Measurements from ENCODE around the gene IFT122.
A peak's percentile ranks its signal among the peaks of the same experiment; 100 is the strongest.
"Not testable (repeated sequence)": the region's sequence is repeated elsewhere in the genome, so short reads cannot be mapped to it uniquely, and the experiment has no call there.

Gene IFT122

DNA sequence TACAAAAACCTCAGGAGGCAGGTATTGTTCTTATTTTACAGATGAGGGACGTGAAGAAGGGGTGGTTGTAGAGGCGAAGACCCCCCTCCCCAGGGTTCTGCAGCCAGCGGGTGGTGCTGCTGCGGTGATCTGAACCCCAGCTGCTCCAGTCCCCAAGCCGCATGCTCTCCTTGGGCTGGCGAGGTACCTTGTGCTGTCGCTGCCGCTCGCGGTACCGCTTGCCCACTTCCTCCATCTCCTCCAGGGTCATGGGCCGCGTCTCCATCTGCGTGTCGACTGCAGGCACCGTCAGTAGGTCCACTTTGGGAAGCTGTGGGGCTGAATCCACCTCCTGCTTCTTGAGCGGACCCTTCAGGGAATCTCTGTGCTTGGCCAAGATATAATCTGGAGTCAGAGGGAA lies 29.1 kb upstream of the IFT122 start:
- DNase-seq (ENCODE audit: low read depth), result no peak
- H3K4me3 ChIP-seq (ENCODE audit: low read length), result no peak overlapping the region
- no peak for TF ChIP-seq CTCF (conservative IDR thresholded peaks at IDR 0.05; ENCODE audit: low read depth, low read length)

DNA sequence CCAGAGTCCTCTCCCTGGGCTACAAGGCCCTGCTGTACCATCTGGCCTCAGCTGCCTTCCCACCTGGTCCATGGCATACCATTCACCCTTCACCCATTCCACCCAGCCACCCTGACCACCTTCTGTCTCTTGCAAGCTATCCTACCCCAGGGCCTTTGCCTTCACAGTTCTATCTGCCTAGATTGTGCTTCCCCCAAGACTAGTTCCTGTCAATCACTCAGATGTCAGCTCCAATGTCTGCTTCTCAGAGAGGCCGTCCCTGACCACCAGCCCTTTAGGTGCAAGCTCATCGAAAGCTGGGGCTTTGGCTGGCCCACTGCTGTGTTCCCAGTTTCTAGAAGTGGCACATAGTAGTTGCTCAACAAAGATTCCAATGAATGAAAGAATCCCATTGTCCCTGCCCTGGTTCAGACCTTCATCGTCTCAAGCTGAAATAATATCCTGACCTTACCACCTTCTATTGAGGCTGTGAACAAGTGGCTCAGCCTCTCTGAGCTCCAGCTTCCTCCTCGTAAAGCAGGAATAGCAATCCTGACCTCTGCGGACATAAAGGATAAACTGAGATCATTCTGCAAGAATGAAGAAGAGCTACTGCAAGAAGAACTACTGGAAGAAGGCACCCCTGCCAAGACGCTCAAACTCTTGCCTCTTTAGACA lies 27.4 kb upstream of the IFT122 start:
- no peak overlapping the region for H3K4me3 ChIP-seq (ENCODE audit: low read length)
- no peak for DNase-seq (ENCODE audit: low read depth)
- TF ChIP-seq CTCF (conservative IDR thresholded peaks at IDR 0.05; ENCODE audit: low read depth, low read length), result no peak

GRCh38 chr3:129413238-129413637 lies 26.8 kb upstream of the IFT122 start:
- not testable (repeated sequence) for DNase-seq (ENCODE audit: low read depth); H3K4me3 ChIP-seq (ENCODE audit: low read length)

GRCh38 chr3:129413687-129414506 lies 26.1 kb upstream of the IFT122 start:
- peak; percentile 58 for DNase-seq (ENCODE audit: low read depth)

GRCh38 chr3:129415378-129415777 lies 24.6 kb upstream of the IFT122 start:
- TF ChIP-seq CTCF (conservative IDR thresholded peaks at IDR 0.05; ENCODE audit: low read depth, low read length), result no peak
- DNase-seq (ENCODE audit: low read depth), result no peak

More at GRCh38 chr3:129413687-129414506, 26.1 kb upstream of the IFT122 start:
- no peak for TF ChIP-seq CTCF (conservative IDR thresholded peaks at IDR 0.05; ENCODE audit: low read depth, low read length)
- no peak overlapping the region for H3K4me3 ChIP-seq (ENCODE audit: low read length)

DNA sequence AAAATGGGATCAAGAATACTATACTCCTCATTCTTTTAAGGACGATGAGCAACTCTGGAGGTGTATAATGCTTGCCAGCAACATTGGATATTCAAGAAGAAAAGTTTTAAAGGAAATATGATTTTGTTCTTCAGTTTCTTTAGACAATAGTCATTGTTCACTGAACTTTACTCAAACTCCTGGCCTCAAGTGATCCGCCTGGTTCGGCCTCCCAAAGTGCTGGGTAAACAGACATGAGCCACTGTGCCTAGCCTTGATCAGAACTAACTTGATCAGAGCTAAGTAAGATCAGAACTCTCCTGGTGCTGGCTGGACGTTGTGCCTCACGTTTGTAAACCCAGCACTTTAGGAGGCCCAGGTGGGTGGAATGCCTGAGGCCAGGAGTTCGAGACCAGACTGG lies 24.2 kb upstream of the IFT122 start:
- H3K4me3 ChIP-seq (ENCODE audit: low read length), result no peak overlapping the region
- DNase-seq (ENCODE audit: low read depth), result no peak
- no peak for TF ChIP-seq CTCF (conservative IDR thresholded peaks at IDR 0.05; ENCODE audit: low read depth, low read length)

More at GRCh38 chr3:129415378-129415777, 24.6 kb upstream of the IFT122 start:
- no peak overlapping the region for H3K4me3 ChIP-seq (ENCODE audit: low read length)

DNA sequence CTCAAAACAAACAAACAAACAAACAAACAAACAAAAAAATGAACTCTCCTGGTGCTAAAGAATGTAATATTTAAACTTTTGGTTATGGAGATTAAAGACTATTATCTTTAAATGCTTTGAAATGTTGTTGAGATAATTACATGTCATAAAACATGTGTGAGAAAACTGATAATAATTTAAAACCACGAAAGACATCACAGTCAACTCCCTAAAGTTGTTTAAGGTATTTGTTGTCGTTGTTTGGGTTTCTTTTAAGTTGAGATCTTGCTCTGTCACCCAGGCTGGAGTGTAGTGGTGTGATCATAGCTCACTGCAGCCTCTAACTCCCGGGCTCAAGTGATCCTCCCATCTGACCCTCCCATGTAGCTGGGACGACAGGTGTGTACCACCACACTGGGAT lies 23.6 kb upstream of the IFT122 start:
- DNase-seq (ENCODE audit: low read depth), result no peak
- TF ChIP-seq CTCF (conservative IDR thresholded peaks at IDR 0.05; ENCODE audit: low read depth, low read length), result no peak
- no peak overlapping the region for H3K4me3 ChIP-seq (ENCODE audit: low read length)

Data from retinal pigment epithelial cell (primary cell).